NCI-H2107 (cell line): ENCODE data around the gene BIRC3.
"Not testable (repeated sequence)": the region's sequence is repeated elsewhere in the genome, so short reads cannot be mapped to it uniquely, and the experiment has no call there.

Experiments
- DNase-seq: peaks from one replicate; lab custom pipeline; 2025; lab: John Stamatoyannopoulos, UW

The BIRC3 gene

GRCh38 chr11:102323542-102324251, 6.4 kb downstream of the BIRC3 start:
- DNase-seq = no peak

DNA sequence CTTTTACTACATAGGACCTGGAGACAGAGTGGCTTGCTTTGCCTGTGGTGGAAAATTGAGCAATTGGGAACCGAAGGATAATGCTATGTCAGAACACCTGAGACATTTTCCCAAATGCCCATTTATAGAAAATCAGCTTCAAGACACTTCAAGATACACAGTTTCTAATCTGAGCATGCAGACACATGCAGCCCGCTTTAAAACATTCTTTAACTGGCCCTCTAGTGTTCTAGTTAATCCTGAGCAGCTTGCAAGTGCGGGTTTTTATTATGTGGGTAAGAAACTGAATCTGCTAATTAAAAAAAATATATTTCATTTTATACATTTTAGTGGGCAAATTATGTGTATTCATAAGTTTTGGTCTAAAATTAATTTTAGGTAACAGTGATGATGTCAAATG, 7.8 kb downstream of the BIRC3 start:
- no peak for DNase-seq

DNA sequence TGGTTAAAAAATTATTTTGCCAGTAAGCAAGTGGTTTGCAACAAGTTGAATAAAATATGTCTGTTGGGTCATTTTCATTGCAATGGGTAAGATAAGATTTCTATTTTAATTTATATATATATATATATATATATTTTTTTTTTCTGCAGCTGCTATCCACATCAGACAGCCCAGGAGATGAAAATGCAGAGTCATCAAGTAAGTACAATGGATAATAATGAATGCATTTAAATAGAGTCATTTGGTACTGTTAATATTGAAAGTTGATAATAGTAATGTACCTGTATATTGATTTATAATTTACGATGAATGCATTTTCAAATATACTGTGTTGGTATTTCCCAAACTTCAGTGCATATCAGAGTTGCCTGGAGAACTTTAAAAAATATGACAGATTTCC, 11.5 kb downstream of the BIRC3 start:
- DNase-seq = no peak

DNA sequence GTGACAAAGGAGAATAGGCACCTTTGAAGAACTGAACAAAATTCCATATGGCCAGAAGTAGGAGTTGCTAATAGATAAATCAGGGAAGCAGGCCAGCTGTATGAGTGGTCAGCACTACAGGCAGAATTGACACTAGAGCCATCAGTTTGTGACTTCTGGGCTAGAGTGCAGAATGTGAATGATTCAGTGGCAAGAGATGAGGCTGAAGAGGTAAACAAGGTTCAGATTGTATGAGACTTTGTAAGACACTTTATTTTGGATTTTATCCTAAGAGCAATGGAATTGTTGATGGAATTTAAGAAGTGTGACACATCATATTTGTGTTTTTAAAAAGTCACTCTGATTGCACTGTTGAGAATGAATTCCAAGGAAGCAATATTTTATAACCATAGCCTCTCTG, 12.9 kb downstream of the BIRC3 start:
- DNase-seq = no peak

DNA sequence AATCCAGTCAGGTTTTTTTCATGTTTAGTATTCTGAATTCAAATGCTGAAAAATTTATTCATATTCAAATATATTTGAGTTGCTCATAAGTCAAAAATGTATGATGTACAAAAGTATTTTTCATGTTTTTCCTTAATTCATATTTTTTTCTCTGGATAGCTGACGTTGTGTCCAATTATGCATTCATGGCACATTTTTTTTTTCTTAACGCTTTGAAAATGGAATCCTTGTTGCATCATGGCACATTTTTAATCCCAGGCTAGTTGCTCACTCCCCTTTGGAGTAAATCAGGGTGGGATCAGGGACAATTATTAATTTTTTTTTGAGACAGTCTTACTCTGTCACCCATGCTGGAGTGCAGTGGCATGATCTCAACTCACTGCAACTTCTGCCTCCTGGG, 14.1 kb downstream of the BIRC3 start:
- DNase-seq = no peak

- DNase-seq = no peak
Observed at GRCh38 chr11:102332611-102332994, 15.3 kb downstream of the BIRC3 start.

GRCh38 chr11:102338479-102339010, 21.3 kb downstream of the BIRC3 start:
- DNase-seq = no peak

DNA sequence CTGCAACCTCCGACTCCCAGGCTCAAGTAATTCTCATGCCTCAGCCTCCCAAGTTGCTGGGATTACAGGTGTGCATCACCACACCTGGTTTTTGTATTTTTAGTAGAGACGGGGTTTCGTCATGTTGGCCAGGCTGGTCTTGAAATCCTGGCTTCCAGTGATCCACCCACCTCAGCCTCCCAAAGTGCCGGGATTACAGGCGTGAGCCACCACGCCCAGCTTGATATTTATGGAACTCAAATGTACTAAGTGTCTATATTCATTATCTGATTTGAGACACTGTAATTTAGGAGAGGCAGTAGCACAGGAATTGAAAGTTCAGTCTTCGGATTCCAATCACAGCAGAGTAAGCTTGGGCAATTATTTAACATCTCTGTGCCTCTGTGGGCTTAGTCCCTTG, 24.0 kb downstream of the BIRC3 start:
- not testable (repeated sequence) for DNase-seq

GRCh38 chr11:102341844-102342318, 24.6 kb downstream of the BIRC3 start:
- DNase-seq = peak; percentile 3

DNA sequence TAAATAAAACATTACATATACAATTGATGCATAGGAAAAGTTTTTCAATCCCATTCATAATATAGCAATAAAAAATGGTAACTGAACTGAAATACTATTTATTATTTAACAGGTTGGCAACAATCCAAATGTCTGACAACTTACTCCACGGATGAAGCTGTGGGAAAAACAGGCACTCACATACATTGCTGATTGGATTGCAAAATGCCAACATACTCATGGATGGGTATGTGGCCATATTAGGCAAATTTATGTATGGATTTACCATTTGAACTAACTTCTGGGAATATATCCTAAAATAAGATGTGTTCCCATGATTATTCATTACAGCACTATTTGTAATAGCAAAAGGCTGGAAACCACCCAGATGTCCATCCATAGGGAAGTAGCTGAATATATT, 26.5 kb downstream of the BIRC3 start:
- DNase-seq = no peak

- DNase-seq = no peak
Observed at GRCh38 chr11:102345904-102346303, 28.6 kb downstream of the BIRC3 start.

GRCh38 chr11:102346456-102346747, 29.1 kb downstream of the BIRC3 start:
- no peak for DNase-seq

DNA sequence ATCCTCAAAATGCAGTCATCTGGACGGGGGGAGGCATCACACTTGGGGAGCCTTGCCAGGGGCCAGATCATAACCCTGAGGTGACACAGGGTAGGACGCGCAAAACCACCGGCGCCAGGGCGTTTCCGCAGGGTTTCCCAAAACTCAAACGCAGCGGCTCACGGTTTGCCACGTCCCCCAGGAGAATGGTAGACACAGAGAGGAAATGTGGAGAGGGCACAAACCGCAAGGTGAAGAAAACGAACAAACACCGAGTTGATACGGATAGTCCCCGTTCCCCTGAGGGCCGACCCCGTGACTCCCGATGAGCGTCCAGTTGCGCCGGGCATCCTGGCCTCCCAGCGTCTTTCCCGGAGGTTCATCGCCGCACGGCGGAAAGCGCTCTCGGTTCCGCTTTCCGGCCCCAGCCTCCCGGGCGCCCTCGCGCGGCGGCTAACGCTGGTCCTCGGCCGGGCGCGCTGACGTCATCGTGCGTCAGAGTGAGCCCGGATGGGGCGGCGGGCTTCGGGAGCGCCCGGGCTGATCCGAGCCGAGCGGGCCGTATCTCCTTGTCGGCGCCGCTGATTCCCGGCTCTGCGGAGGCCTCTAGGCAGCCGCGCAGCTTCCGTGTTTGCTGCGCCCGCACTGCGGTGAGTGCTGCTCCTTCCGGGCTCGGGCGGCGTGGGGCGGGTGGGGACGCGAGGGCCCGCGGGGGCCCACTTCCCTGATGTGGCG, 29.6 kb downstream of the BIRC3 start, which contains the start of gene BIRC2:
TSS of gene BIRC2 (plus strand) at position 467 of the 714 bp plus-strand sequence. CDS start 2,641 bp downstream, outside the sequence.
- DNase-seq = peak; percentile 92

DNA sequence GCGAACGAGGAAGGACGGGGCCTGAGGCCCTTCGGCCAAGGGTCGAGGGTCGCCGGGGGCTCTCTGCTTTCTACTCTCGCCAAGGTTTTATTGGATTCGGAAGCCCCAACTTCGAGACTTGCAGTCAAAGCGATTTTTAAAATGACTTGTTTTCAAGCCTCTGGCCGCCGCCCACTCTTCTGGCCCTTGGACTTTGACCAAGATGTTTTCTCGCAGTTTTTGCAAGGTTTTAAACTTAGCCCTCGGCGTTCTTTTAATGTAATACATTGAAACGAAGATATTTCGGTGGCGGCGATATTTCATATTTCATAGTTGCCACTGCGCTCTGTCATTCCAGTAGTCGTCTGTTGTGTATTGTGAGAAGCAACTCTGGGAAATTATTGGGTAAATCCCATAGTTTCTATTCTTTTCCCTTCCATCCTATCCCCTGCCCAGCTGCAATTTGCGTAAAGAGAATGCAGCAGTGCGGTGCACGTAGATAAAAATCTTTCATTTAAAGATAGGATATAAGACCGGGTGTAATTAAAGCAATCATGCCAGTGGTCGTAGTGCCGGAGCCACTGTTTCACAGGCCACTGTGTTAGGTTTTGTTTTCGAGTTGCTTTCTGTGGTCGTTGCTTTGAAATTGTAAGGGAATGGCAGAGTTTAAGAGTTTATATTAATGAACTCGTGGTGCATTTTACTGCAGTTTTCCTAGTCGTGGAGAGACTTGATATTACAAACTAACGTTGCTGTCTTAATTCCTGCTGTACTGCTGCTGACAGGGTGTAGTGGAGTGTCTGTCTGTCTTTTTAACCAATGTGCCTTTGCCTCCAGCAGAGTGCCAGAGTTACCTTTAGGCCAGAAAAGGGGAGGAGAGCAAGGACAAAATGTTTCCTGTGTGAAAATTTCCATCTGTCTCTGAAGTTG, 30.4 kb downstream of the BIRC3 start:
- DNase-seq = no peak

DNA sequence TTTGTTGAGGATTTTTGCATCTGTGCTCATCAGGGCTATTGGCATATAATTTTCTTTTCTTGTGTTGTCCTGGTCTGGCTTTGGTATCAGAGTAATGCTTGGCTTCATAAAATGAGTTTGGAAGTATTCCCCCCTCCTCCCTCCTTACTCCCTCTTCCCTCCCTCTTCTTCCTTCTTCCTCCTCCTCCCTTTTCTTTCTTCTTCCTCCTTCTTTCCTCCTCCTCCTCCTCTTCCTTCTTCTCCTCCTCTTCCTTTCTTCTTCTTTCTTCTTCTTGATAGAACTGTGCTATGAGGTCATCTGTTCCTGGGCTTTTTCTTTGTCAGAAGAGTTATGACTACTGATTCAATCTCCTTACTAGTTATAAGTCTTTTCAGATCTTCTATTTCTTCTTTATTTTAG, 39.8 kb downstream of the BIRC3 start:
- no peak for DNase-seq

DNA sequence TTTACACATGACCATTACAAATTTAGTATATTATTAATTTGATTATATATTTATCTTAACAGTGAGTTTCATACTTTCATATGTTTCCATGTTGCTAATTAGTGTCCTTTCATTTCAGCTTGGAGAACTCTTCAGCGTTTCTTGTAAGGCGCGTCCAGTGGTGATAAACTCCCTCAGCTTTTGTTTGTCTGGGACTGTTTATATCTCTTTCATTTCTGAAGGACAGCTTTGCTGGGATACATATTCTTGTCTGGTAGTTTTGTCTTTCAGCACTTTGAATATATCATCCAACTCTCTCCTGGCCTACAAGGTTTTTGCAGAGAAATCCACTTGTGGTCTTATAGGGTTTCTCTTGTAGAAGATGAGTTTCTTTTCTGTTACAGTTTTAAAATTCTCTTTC, 42.1 kb downstream of the BIRC3 start:
- no peak for DNase-seq

GRCh38 chr11:102360681-102361080, 43.4 kb downstream of the BIRC3 start:
- DNase-seq = no peak

- DNase-seq = no peak
Observed at GRCh38 chr11:102361086-102362031, 44.1 kb downstream of the BIRC3 start.

- no peak for DNase-seq
Observed at GRCh38 chr11:102364991-102365390, 47.7 kb downstream of the BIRC3 start.

DNA sequence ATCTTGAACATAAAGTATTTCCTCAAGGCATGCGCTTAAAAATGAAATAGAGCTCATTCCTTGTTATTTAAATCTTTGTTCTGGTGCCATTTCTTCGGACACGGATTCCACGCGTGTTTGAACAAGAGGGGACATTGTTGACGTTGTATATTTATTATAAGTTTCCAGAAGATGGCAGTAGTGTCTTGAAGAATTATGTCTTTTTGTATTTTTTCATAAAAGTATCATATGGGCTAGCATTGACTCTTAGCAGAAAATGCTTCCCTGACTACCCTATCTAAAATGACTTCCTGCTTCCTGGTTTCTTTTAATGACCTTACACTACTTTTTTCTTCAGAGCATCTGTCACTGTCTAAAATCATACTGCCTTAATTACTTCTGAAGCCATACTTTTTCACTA, 50.1 kb downstream of the BIRC3 start:
- no peak for DNase-seq

DNA sequence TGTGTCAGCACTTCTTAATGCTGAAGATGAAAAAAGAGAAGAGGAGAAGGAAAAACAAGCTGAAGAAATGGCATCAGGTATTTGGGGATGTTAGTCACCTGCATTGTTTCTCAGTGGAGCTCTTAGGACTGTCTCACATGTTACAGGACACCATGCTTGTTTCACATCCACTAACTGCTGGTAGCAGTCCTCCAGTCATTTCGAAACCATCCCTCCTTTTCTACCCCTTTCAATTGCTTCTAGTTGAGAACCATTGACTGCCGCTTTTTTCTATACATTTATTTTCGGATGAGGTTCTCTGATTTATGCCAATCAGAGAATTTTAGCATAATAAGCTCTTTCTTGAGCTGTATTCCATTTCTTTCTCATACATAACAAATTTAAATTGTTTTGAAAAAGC, 51.2 kb downstream of the BIRC3 start:
- no peak for DNase-seq
